NCI-H524 treated with DMSO at 0.1 percent for 48 hours (cell line): Measurements from ENCODE around the gene ARMC12.
"Not testable (repeated sequence)": the region's sequence is repeated elsewhere in the genome, so short reads cannot be mapped to it uniquely, and the experiment has no call there.

Experiments used
- DNase-seq: peaks from one replicate; lab custom pipeline; 2025; lab: John Stamatoyannopoulos, UW

Gene ARMC12

GRCh38 chr6:35736982-35737412 lies at the start of gene ARMC12:
Gene ARMC12 (plus strand): TSS chr6:35737032. CDS start chr6:35737109, 77 bp downstream.
- no peak for DNase-seq

- DNase-seq, result no peak
Observed at GRCh38 chr6:35687658-35688604, 48.9 kb upstream of the ARMC12 start.

GRCh38 chr6:35688605-35689322 lies 48.1 kb upstream of the ARMC12 start, which contains the start of gene FKBP5:
Gene FKBP5 (minus strand): TSS chr6:35688915. CDS start chr6:35642824, 46,091 bp downstream.
- no peak for DNase-seq

GRCh38 chr6:35690006-35690405 lies 46.8 kb upstream of the ARMC12 start:
- DNase-seq, result not testable (repeated sequence)

- DNase-seq, result no peak
Observed at GRCh38 chr6:35690484-35690883, 46.3 kb upstream of the ARMC12 start.

- DNase-seq, result no peak
Observed at GRCh38 chr6:35691027-35691824, 45.6 kb upstream of the ARMC12 start.

GRCh38 chr6:35694462-35694861 lies 42.4 kb upstream of the ARMC12 start:
- DNase-seq, result no peak

GRCh38 chr6:35698430-35698829 lies 38.4 kb upstream of the ARMC12 start:
- not testable (repeated sequence) for DNase-seq

GRCh38 chr6:35698858-35699257 lies 38.0 kb upstream of the ARMC12 start:
- DNase-seq, result no peak

- DNase-seq, result no peak
Observed at GRCh38 chr6:35703554-35703953, 33.3 kb upstream of the ARMC12 start.

GRCh38 chr6:35706468-35706867 lies 30.4 kb upstream of the ARMC12 start:
- no peak for DNase-seq

- DNase-seq, result no peak
Observed at GRCh38 chr6:35707714-35708407, 29.0 kb upstream of the ARMC12 start.

- DNase-seq, result no peak
Observed at GRCh38 chr6:35708585-35708984, 28.2 kb upstream of the ARMC12 start.

GRCh38 chr6:35710241-35710847 lies 26.5 kb upstream of the ARMC12 start:
- no peak for DNase-seq

- DNase-seq, result no peak
Observed at GRCh38 chr6:35711731-35712130, 25.1 kb upstream of the ARMC12 start.

- DNase-seq, result no peak
Observed at GRCh38 chr6:35713006-35713767, 23.6 kb upstream of the ARMC12 start.

GRCh38 chr6:35716798-35717197 lies 20.0 kb upstream of the ARMC12 start:
- no peak for DNase-seq

GRCh38 chr6:35717449-35718374 lies 19.1 kb upstream of the ARMC12 start:
- no peak for DNase-seq

GRCh38 chr6:35718375-35718736 lies 18.5 kb upstream of the ARMC12 start:
- no peak for DNase-seq
